GM12865 (cell line): Measurements from ENCODE around the gene FOXD3.

Experiments used
- DNase-seq: peaks from one replicate; pipeline ENCODE4 v3.0.0; 2010; ENCODE audit warnings: low read depth
- H3K4me3 ChIP-seq: 2 replicates; pipeline ENCODE4 v1.5.1; 2011; ENCODE audit warnings: mild to moderate bottlenecking, low read depth, low read length, control low read depth
- TF ChIP-seq, protein P1 (sequence below): IDR thresholded peaks from 2 replicates; pipeline ENCODE4 v1.5.1; 2011; ENCODE audit warnings: low read length, control low read depth, low read depth, inconsistent platforms; ENCODE audit not compliant: insufficient read depth; ENCODE audit errors: missing control alignments

FOXD3 gene

GRCh38 chr1:63321785-63322113 is 618 bp upstream of the FOXD3 start:
- DNase-seq: no peak
- peak overlapping the region; percentile 84 for H3K4me3 ChIP-seq
- TF ChIP-seq, protein P1, sequence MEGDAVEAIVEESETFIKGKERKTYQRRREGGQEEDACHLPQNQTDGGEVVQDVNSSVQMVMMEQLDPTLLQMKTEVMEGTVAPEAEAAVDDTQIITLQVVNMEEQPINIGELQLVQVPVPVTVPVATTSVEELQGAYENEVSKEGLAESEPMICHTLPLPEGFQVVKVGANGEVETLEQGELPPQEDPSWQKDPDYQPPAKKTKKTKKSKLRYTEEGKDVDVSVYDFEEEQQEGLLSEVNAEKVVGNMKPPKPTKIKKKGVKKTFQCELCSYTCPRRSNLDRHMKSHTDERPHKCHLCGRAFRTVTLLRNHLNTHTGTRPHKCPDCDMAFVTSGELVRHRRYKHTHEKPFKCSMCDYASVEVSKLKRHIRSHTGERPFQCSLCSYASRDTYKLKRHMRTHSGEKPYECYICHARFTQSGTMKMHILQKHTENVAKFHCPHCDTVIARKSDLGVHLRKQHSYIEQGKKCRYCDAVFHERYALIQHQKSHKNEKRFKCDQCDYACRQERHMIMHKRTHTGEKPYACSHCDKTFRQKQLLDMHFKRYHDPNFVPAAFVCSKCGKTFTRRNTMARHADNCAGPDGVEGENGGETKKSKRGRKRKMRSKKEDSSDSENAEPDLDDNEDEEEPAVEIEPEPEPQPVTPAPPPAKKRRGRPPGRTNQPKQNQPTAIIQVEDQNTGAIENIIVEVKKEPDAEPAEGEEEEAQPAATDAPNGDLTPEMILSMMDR: no peak

DNA sequence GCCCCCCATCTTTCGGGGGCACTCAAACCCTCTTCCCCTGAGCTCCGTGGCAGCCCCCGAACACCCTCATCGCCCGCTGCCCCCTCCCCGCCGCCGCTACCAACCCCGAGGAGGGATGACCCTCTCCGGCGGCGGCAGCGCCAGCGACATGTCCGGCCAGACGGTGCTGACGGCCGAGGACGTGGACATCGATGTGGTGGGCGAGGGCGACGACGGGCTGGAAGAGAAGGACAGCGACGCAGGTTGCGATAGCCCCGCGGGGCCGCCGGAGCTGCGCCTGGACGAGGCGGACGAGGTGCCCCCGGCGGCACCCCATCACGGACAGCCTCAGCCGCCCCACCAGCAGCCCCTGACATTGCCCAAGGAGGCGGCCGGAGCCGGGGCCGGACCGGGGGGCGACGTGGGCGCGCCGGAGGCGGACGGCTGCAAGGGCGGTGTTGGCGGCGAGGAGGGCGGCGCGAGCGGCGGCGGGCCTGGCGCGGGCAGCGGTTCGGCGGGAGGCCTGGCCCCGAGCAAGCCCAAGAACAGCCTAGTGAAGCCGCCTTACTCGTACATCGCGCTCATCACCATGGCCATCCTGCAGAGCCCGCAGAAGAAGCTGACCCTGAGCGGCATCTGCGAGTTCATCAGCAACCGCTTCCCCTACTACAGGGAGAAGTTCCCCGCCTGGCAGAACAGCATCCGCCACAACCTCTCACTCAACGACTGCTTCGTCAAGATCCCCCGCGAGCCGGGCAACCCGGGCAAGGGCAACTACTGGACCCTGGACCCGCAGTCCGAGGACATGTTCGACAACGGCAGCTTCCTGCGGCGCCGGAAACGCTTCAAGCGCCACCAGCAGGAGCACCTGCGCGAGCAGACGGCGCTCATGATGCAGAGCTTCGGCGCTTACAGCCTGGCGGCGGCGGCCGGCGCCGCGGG is 837 bp downstream of the FOXD3 start:
- TF ChIP-seq, protein P1: no peak
- peak; percentile 26 for DNase-seq
- H3K4me3 ChIP-seq: peak overlapping the region; percentile 84

GRCh38 chr1:63323865-63324778 is 1.8 kb downstream of the FOXD3 start:
- DNase-seq: no peak
- TF ChIP-seq, protein P1: no peak
- no peak overlapping the region for H3K4me3 ChIP-seq

GRCh38 chr1:63324779-63325119 is 2.4 kb downstream of the FOXD3 start:
- TF ChIP-seq, protein P1: no peak
- DNase-seq: no peak
- H3K4me3 ChIP-seq: no peak overlapping the region

DNA sequence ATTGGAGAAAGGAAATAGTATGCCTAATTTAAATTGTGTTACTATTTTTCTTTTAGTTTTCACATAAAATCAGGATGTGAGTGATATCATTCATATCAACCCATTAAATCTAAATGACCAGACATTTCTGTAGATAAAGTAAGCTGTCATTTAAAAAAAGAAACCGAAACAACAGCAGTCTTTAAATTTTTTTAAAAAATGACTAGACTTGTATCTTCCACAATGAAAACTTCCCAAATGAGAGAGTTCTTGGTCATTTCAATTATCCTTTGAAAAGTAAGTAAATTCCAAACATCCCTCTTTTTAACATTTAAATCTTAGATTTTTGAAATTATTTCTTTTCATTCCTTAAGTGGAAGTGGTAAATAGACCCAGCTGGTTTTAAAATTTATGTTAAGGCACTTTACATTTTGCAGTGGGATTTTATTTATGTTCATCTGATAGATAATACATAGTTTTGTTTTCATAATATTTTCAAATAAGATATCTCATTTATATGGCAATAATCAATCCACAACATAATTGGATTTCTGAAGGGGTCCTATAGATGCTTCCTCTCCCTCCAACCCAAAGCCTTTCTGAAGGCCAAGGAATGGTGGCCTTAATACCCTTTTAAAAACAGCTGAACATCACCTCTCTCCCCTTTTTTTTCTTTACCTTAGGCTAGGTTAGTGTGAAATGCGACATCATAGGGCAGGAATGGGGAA is 3.1 kb downstream of the FOXD3 start:
- no peak overlapping the region for H3K4me3 ChIP-seq
- no peak for DNase-seq
- TF ChIP-seq, protein P1: no peak

GRCh38 chr1:63326106-63326472 is 3.7 kb downstream of the FOXD3 start:
- no peak for DNase-seq
- TF ChIP-seq, protein P1: no peak
- H3K4me3 ChIP-seq: no peak overlapping the region
